H1 (cell line): Measurements from ENCODE around the gene APLN. TPM values are rescaled to one million over a fixed set of nuclear protein-coding genes. Genes with fewer than 3 reads are reported as not detected.

ENCODE experiments used
- SP1 ChIP-seq: IDR thresholded peaks from 2 replicates; pipeline ENCODE4 v1.6.1; 2011; ENCODE audit warnings: low read depth, low read length
- polyA plus RNA-seq, 7 experiments: library from polyadenylated mRNA; depleted of rRNA in 3 of 7; stranded (reverse) in 5 of 7; unstranded in 2 of 7; fragments of >200 nt in 5 of 7; fragments of 200-250 nt in 2 of 7; gene quantifications; 1 replicate in 5 of 7; 2 replicates in 1 of 7; 4 replicates in 1 of 7; pipeline versions ENCODE4 v1.2.1 to v1.2.3, GENCODE V29; 2011 to 2013; ENCODE audit warnings: missing spikeins in 2 of 7, mixed read lengths in 2 of 7
- total RNA-seq: library from RNA; stranded (reverse); fragmentation: NEBNext Ultra II Directional; extraction: Animal tissue kit (Norgen Biotek cat#: 25700); gene quantifications from 2 replicates; pipeline ENCODE4 v1.2.1, GENCODE V29; 2021
- TF ChIP-seq, protein P1 (sequence below): fragments of 300-600 bp; sonication (generic); IDR thresholded peaks from 2 replicates; pipeline ENCODE4 v1.7.1; 2012; ENCODE audit warnings: low read length, moderate library complexity, mild to moderate bottlenecking, inconsistent platforms; ENCODE audit not compliant: insufficient replicate concordance

Gene APLN
- total and polyA plus RNA-seq, 2 of the 8 experiments (the other 6 are each of a cell fraction or from before 2014, with no cell fraction given) = 1.1 to 1.8 TPM

DNA sequence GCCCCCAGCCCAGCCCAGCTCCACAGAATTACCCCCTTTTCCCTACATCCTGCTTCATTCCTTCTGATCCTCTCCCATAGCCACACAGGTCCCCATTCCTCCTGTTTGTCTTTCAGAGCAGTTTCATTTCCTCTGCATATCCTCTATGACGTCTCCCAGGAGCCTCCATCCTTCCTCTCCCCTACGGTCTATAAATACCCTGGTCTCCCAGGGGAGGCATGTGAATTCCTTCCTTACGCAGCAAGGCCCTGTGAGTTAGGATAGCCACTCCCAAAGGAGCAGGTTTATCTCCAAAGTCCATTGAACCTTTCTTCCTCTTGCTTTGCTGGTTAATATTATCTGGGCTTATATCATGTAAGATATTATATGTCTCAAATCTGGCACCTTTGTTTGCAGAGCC lies 8.4 kb upstream of the APLN start (continued):
- TF ChIP-seq, protein P1, sequence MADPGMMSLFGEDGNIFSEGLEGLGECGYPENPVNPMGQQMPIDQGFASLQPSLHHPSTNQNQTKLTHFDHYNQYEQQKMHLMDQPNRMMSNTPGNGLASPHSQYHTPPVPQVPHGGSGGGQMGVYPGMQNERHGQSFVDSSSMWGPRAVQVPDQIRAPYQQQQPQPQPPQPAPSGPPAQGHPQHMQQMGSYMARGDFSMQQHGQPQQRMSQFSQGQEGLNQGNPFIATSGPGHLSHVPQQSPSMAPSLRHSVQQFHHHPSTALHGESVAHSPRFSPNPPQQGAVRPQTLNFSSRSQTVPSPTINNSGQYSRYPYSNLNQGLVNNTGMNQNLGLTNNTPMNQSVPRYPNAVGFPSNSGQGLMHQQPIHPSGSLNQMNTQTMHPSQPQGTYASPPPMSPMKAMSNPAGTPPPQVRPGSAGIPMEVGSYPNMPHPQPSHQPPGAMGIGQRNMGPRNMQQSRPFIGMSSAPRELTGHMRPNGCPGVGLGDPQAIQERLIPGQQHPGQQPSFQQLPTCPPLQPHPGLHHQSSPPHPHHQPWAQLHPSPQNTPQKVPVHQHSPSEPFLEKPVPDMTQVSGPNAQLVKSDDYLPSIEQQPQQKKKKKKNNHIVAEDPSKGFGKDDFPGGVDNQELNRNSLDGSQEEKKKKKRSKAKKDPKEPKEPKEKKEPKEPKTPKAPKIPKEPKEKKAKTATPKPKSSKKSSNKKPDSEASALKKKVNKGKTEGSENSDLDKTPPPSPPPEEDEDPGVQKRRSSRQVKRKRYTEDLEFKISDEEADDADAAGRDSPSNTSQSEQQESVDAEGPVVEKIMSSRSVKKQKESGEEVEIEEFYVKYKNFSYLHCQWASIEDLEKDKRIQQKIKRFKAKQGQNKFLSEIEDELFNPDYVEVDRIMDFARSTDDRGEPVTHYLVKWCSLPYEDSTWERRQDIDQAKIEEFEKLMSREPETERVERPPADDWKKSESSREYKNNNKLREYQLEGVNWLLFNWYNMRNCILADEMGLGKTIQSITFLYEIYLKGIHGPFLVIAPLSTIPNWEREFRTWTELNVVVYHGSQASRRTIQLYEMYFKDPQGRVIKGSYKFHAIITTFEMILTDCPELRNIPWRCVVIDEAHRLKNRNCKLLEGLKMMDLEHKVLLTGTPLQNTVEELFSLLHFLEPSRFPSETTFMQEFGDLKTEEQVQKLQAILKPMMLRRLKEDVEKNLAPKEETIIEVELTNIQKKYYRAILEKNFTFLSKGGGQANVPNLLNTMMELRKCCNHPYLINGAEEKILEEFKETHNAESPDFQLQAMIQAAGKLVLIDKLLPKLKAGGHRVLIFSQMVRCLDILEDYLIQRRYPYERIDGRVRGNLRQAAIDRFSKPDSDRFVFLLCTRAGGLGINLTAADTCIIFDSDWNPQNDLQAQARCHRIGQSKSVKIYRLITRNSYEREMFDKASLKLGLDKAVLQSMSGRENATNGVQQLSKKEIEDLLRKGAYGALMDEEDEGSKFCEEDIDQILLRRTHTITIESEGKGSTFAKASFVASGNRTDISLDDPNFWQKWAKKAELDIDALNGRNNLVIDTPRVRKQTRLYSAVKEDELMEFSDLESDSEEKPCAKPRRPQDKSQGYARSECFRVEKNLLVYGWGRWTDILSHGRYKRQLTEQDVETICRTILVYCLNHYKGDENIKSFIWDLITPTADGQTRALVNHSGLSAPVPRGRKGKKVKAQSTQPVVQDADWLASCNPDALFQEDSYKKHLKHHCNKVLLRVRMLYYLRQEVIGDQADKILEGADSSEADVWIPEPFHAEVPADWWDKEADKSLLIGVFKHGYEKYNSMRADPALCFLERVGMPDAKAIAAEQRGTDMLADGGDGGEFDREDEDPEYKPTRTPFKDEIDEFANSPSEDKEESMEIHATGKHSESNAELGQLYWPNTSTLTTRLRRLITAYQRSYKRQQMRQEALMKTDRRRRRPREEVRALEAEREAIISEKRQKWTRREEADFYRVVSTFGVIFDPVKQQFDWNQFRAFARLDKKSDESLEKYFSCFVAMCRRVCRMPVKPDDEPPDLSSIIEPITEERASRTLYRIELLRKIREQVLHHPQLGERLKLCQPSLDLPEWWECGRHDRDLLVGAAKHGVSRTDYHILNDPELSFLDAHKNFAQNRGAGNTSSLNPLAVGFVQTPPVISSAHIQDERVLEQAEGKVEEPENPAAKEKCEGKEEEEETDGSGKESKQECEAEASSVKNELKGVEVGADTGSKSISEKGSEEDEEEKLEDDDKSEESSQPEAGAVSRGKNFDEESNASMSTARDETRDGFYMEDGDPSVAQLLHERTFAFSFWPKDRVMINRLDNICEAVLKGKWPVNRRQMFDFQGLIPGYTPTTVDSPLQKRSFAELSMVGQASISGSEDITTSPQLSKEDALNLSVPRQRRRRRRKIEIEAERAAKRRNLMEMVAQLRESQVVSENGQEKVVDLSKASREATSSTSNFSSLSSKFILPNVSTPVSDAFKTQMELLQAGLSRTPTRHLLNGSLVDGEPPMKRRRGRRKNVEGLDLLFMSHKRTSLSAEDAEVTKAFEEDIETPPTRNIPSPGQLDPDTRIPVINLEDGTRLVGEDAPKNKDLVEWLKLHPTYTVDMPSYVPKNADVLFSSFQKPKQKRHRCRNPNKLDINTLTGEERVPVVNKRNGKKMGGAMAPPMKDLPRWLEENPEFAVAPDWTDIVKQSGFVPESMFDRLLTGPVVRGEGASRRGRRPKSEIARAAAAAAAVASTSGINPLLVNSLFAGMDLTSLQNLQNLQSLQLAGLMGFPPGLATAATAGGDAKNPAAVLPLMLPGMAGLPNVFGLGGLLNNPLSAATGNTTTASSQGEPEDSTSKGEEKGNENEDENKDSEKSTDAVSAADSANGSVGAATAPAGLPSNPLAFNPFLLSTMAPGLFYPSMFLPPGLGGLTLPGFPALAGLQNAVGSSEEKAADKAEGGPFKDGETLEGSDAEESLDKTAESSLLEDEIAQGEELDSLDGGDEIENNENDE = no peak
- no peak for TF ChIP-seq SP1
- TF ChIP-seq, all 59 proteins: peak for 0
